Neutrophil (primary cell): ENCODE results near the gene ECM2.

ENCODE experiments used
- H3K27ac ChIP-seq: fragments of 200-600 bp; sonication (generic); 2 replicates; pipeline ENCODE4 v1.5.1; 2016; ENCODE audit warnings: mild to moderate bottlenecking, moderate library complexity
- H3K27me3 ChIP-seq: fragments of 200-600 bp; sonication (generic); 2 replicates; pipeline ENCODE4 v1.6.0; 2016; ENCODE audit warnings: mild to moderate bottlenecking
- H3K36me3 ChIP-seq: fragments of 200-600 bp; sonication (generic); 2 replicates; pipeline ENCODE4 v1.5.1; 2017
- H3K4me1 ChIP-seq, 2 experiments: fragments of 200-600 bp in 1 of 2; sonication (generic) in 1 of 2; 1 replicate in 1 of 2; 2 replicates in 1 of 2; pipeline versions ENCODE4 v1.5.1 to v1.6.1; 2013 to 2016; ENCODE audit warnings: low read depth in 1 of 2, low read length in 1 of 2, mild to moderate bottlenecking in 1 of 2, moderate library complexity in 1 of 2; ENCODE audit not compliant: control insufficient read depth in 1 of 2, insufficient read depth in 1 of 2
- H3K4me3 ChIP-seq, 2 experiments: fragments of 200-600 bp in 1 of 2; sonication (generic) in 1 of 2; 1 replicate in 1 of 2; 2 replicates in 1 of 2; pipeline ENCODE4 v1.5.1; 2013 to 2016; ENCODE audit warnings: low read depth in 1 of 2, low read length in 1 of 2, mild to moderate bottlenecking in 1 of 2, moderate library complexity in 1 of 2
- H3K9me3 ChIP-seq: fragments of 200-600 bp; sonication (generic); 2 replicates; pipeline ENCODE4 v1.5.1; 2016
- CTCF ChIP-seq: fragments of 200-600 bp; sonication (generic); IDR thresholded peaks from 2 replicates; pipeline ENCODE4 v1.5.1; 2016; ENCODE audit warnings: antibody characterized with exemption

The ECM2 gene

GRCh38 chr9:92486371-92486770 lies 49.4 kb downstream of the ECM2 start:
- Histone ChIP-seq H3K27ac (no peak overlapping the region), H3K36me3 (no peaks in the 10 kb centered on the region), H3K4me3 (no peak overlapping the region), H3K9me3 (no peaks in the 10 kb centered on the region), H3K27me3 (no peaks in the 10 kb centered on the region), H3K4me1 (peaks cover 0 to 5% of the 10 kb centered on the region in 2 experiments)
- no peak for TF ChIP-seq CTCF

- Histone ChIP-seq H3K9me3 (no peaks in the 10 kb centered on the region), H3K4me3 (no peak overlapping the region), H3K36me3 (no peaks in the 10 kb centered on the region), H3K4me1 (no peaks in the 10 kb centered on the region), H3K27me3 (no peaks in the 10 kb centered on the region), H3K27ac (no peak overlapping the region)
- TF ChIP-seq CTCF: no peak
These were observed 51.2 kb downstream of the ECM2 start for GRCh38 chr9:92484563-92484962.

GRCh38 chr9:92483627-92484545 lies 51.9 kb downstream of the ECM2 start:
- no peaks in the 10 kb centered on the region for H3K27me3 ChIP-seq
- no peak overlapping the region for H3K27ac ChIP-seq
- H3K4me1 ChIP-seq: no peaks in the 10 kb centered on the region

GRCh38 chr9:92482805-92483204 lies 53.0 kb downstream of the ECM2 start:
- Histone ChIP-seq H3K27ac (no peak overlapping the region), H3K4me1 (no peaks in the 10 kb centered on the region), H3K9me3 (no peaks in the 10 kb centered on the region), H3K27me3 (no peaks in the 10 kb centered on the region), H3K36me3 (no peaks in the 10 kb centered on the region), H3K4me3 (no peak overlapping the region)
- no peak for TF ChIP-seq CTCF

More at GRCh38 chr9:92483627-92484545, 51.9 kb downstream of the ECM2 start:
- H3K36me3 ChIP-seq: no peaks in the 10 kb centered on the region
- H3K4me3 ChIP-seq: no peak overlapping the region
- no peaks in the 10 kb centered on the region for H3K9me3 ChIP-seq
- no peak for TF ChIP-seq CTCF

GRCh38 chr9:92482329-92482728 lies 53.5 kb downstream of the ECM2 start, which contains the start of gene ASPN:
TSS of gene ASPN (minus strand) at chr9:92482506.
- TF ChIP-seq CTCF: no peak
- Histone ChIP-seq H3K27ac (no peak within 1 kb of the TSS), H3K4me3 (no peak within 1 kb of the TSS), H3K9me3 (no peaks in the 10 kb centered on the region), H3K27me3 (no peaks in the 10 kb centered on the region), H3K4me1 (no peaks in the 10 kb centered on the region), H3K36me3 (no peaks in the 10 kb centered on the region)
